A549 (cell line): ENCODE results near the gene LUC7L2. TPM values are rescaled to one million over a fixed set of nuclear protein-coding genes. Genes with fewer than 3 reads are reported as not detected.

ENCODE experiments used
- ATAC-seq, 2 experiments: fragments of 200-7000 bp in 1 of 2; fragments of >200 bp in 1 of 2; cut with Nextera tagmentation in 1 of 2; cut with Tn5 transposase in 1 of 2; 3 replicates each; pipeline versions ENCODE4 v1.8.0 to v1.9.1; 2018 to 2020; ENCODE audit warnings: mild to moderate bottlenecking in 1 of 2, moderate library complexity in 1 of 2
- CTCF ChIA-PET: fragments of 300-600 bp; sonication (Branson Sonifier 250); formaldehyde crosslinking; extraction: SDS; loops from one replicate; lab custom pipeline; 2021; ENCODE audit warnings: antibody characterized with exemption, inconsistent platforms; lab: Yijun Ruan, JAX
- POLR2A ChIA-PET: fragments of 350-600 bp; formaldehyde crosslinking; extraction: SDS; loops from one replicate; lab custom pipeline; 2021; ENCODE audit warnings: antibody characterized with exemption, inconsistent platforms; lab: Yijun Ruan, JAX
- DNase-seq, 2 experiments: peaks; one replicate each; pipeline versions ENCODE4 v3.0.0 to v3.0.0-alpha.2; 2011 to 2016; ENCODE audit warnings: low read depth in 1 of 2, low spot score in 1 of 2
- FAIRE-seq: peaks from 2 replicates; lab custom pipeline; 2011; peaks lifted over from hg19 to GRCh38; lab: Jason Lieb, UNC
- H3K27ac ChIP-seq, 2 experiments: fragments of >200 bp; sonication (Bioruptor Twin); formaldehyde crosslinking; 3 replicates each; pipeline ENCODE4 v1.5.1; 2016 to 2017
- H3K4me1 ChIP-seq: fragments of >200 bp; sonication (Bioruptor Twin); formaldehyde crosslinking; 3 replicates; pipeline ENCODE4 v1.6.1; 2016
- H3K4me2 ChIP-seq: fragments of >200 bp; sonication (Bioruptor Twin); formaldehyde crosslinking; 3 replicates; pipeline ENCODE4 v1.6.1; 2016
- H3K4me3 ChIP-seq: fragments of >200 bp; sonication (Bioruptor Twin); formaldehyde crosslinking; 3 replicates; pipeline ENCODE4 v1.5.1; 2016
- H3K9me3 ChIP-seq: fragments of >200 bp; sonication (Bioruptor Twin); formaldehyde crosslinking; 3 replicates; pipeline ENCODE4 v1.6.1; 2016
- BHLHE40 ChIP-seq: IDR thresholded peaks from 2 replicates; pipeline ENCODE4 v1.6.1; 2012; ENCODE audit warnings: low read depth, low read length, inconsistent platforms
- CEBPB ChIP-seq, 2 experiments: fragments of >200 bp in 1 of 2; sonication (Bioruptor Twin) in 1 of 2; formaldehyde crosslinking in 1 of 2; IDR thresholded peaks; 2 replicates each; pipeline ENCODE4 v1.6.1; 2012 to 2016
- EHMT2 ChIP-seq: fragments of 200-600 bp; sonication (generic); IDR thresholded peaks from 2 replicates; pipeline ENCODE4 v1.6.1; 2016; ENCODE audit warnings: antibody characterized with exemption, low read depth, mild to moderate bottlenecking, moderate library complexity
- ESRRA ChIP-seq: fragments of 150-350 bp; IDR thresholded peaks from 2 replicates; pipeline ENCODE4 v1.6.1; 2014; ENCODE audit warnings: mild to moderate bottlenecking, low read length, borderline replicate concordance
- FOSB ChIP-seq: fragments of 250-450 bp; sonication (Bioruptor Pico); IDR thresholded peaks from 2 replicates; pipeline ENCODE4 v1.5.0; 2020; ENCODE audit warnings: mild to moderate bottlenecking, moderate library complexity
- FOSL2 ChIP-seq, 2 experiments: fragments of 450-650 bp in 1 of 2; fragments of >200 bp in 1 of 2; sonication (Bioruptor Twin) in 1 of 2; formaldehyde crosslinking; IDR thresholded peaks; 2 replicates each; pipeline versions ENCODE4 v1.5.0 to v1.6.1; 2016 to 2020; ENCODE audit warnings: mild to moderate bottlenecking in 1 of 2, moderate library complexity in 1 of 2
- FOXS1 ChIP-seq: fragments of 250-450 bp; sonication (Bioruptor Pico); IDR thresholded peaks from 2 replicates; pipeline ENCODE4 v1.5.0; 2020; ENCODE audit warnings: mild to moderate bottlenecking, moderate library complexity
- HES2 ChIP-seq: fragments of >200 bp; sonication (Bioruptor Twin); formaldehyde crosslinking; IDR thresholded peaks from 2 replicates; pipeline ENCODE4 v1.6.1; 2016
- MAFK ChIP-seq: fragments of 450-650 bp; IDR thresholded peaks from 2 replicates; pipeline ENCODE4 v1.6.1; 2014; ENCODE audit not compliant: partially characterized antibody
- MAZ ChIP-seq: fragments of 150-350 bp; IDR thresholded peaks from 2 replicates; pipeline ENCODE4 v1.6.1; 2014; ENCODE audit warnings: antibody characterized with exemption, low read depth, low read length, borderline replicate concordance
- PHF8 ChIP-seq: fragments of 200-600 bp; sonication (generic); IDR thresholded peaks from 2 replicates; pipeline ENCODE4 v1.6.1; 2016; ENCODE audit warnings: low read depth, mild to moderate bottlenecking, antibody characterized with exemption, moderate library complexity, borderline replicate concordance
- POLR2A ChIP-seq: IDR thresholded peaks from 2 replicates; pipeline ENCODE4 v1.6.1; 2012; ENCODE audit warnings: mild to moderate bottlenecking, low read length
- POLR2AphosphoS2 ChIP-seq: conservative IDR thresholded peaks from 2 replicates; pipeline ENCODE4 v1.6.1; 2012; ENCODE audit warnings: low read length, improper control_type of control experiment, inconsistent platforms
- RARB ChIP-seq: fragments of 250-450 bp; sonication (Bioruptor Pico); IDR thresholded peaks from 2 replicates; pipeline ENCODE4 v1.8.0; 2021; ENCODE audit warnings: mild to moderate bottlenecking, moderate library complexity
- SMC3 ChIP-seq: fragments of >200 bp; sonication (Bioruptor Twin); formaldehyde crosslinking; IDR thresholded peaks from 3 replicates; pipeline ENCODE4 v1.6.1; 2018; ENCODE audit warnings: inconsistent platforms
- TP53 ChIP-seq: fragments of 250-450 bp; sonication (Bioruptor Pico); IDR thresholded peaks from 2 replicates; pipeline ENCODE4 v1.5.0; 2021; ENCODE audit warnings: mild to moderate bottlenecking, moderate library complexity
- ZNF302 ChIP-seq: fragments of 250-450 bp; sonication (Bioruptor Pico); IDR thresholded peaks from 2 replicates; pipeline ENCODE4 v1.9.0; 2021; ENCODE audit warnings: inconsistent platforms, mild to moderate bottlenecking, moderate library complexity
- WGBS: methylation state at CpG from one replicate; pipeline ENCODE4 v1.1.6; 2017; ENCODE audit errors: missing lambda C conversion rate; 5-methylcytosine and 5-hydroxymethylcytosine counted together
- polyA plus RNA-seq, 4 experiments: library from polyadenylated mRNA; depleted of rRNA in 3 of 4; stranded (reverse); fragments of >200 nt; fragmentation: RNase III in 1 of 4; extraction: RNeasy Plus Mini Kit Qiagen cat#74134 plus additional on column Dnase treatment in 1 of 4; gene quantifications; 2 replicates in 3 of 4; 3 replicates in 1 of 4; pipeline ENCODE4 v1.2.3, GENCODE V29; 2011 to 2017
- TF ChIP-seq, protein P1 (sequence below): IDR thresholded peaks from 2 replicates; pipeline ENCODE4 v1.6.1; 2012
- TF ChIP-seq, protein P2 (sequence below): fragments of 200-600 bp; sonication (generic); IDR thresholded peaks from 2 replicates; pipeline ENCODE4 v1.6.1; 2016; ENCODE audit warnings: antibody characterized with exemption, mild to moderate bottlenecking, moderate library complexity
- TF ChIP-seq, protein P3 (sequence below): fragments of 250-450 bp; sonication (Bioruptor Pico); IDR thresholded peaks from 2 replicates; pipeline ENCODE4 v1.5.0; 2021; ENCODE audit warnings: mild to moderate bottlenecking, moderate library complexity, borderline replicate concordance

LUC7L2 gene
- polyA plus RNA-seq, 2 of the 4 experiments (the other 2 are of a cell fraction): 49.5 to 75.7 TPM

DNA sequence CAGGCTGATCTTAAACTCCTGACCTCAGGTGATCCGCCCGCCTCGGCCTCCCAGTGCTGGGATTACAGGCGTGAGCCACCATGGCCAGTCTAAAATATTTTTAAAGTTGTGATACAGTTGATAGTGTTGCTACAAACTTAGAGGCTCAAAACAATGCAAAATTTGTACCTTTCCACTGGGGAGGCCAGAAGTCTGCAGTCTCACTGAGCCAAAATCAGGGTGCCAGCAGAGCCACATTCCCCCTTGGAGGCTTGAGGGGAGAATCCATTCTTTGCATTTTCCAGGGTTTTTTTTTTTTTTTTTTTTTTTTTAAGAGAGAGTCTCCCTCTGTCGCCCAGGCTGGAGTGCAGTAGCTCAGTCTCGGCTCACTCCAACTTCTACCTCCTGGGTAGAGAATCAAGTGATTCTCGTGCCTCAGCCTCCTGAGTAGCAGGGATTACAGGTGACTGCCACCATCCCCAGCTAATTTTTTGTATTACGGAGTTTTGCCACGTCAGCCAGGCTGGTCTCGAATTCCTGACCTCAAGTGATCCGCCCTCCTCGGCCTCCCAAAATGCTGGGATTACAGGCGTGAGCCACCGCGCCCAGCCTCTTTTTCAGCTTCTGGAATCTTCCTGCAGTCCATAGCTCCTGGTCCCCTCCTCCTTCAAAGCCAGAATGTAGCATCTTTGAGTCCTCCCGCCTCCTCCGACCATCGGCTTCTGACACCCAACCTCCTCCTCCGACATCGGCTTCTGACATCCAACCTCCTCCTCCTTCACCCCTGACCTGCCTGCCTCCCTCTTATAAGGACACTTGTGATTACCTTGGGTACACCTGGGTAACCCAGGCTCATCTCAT is 86.6 kb downstream of the LUC7L2 start:
- no peak for ATAC-seq
- no peak for FAIRE-seq
- Histone ChIP-seq H3K27ac (no peak overlapping the region), H3K4me1 (no peaks in the 10 kb centered on the region), H3K4me3 (no peak overlapping the region), H3K4me2 (no peak overlapping the region), H3K9me3 (no peaks in the 10 kb centered on the region)
- CTCF ChIA-PET: interaction anchor here (0.5 to 8.8 kb wide), 2 partner anchors 13 to 61 kb away, joined by 3 to 68 read pairs; no protein-coding TSS in a partner anchor
- no peak for DNase-seq
- 92% methylated on average over 20 of the region's 20 CpGs for WGBS
- no peak for TF ChIP-seq MAZ
- TF ChIP-seq FOSL2 (IDR thresholded peaks at IDR 0.05): no peak
- TF ChIP-seq FOSL2 (CRISPR knock-in tag; IDR thresholded peaks at IDR 0.05): no peak
- TF ChIP-seq RARB (CRISPR knock-in tag): no peak
- TF ChIP-seq FOSB (CRISPR knock-in tag): no peak
- TF ChIP-seq, protein P1, sequence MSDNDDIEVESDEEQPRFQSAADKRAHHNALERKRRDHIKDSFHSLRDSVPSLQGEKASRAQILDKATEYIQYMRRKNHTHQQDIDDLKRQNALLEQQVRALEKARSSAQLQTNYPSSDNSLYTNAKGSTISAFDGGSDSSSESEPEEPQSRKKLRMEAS: no peak
- no peak for TF ChIP-seq HES2
- TF ChIP-seq BHLHE40: no peak
- TF ChIP-seq EHMT2: no peak
- TF ChIP-seq, protein P2, sequence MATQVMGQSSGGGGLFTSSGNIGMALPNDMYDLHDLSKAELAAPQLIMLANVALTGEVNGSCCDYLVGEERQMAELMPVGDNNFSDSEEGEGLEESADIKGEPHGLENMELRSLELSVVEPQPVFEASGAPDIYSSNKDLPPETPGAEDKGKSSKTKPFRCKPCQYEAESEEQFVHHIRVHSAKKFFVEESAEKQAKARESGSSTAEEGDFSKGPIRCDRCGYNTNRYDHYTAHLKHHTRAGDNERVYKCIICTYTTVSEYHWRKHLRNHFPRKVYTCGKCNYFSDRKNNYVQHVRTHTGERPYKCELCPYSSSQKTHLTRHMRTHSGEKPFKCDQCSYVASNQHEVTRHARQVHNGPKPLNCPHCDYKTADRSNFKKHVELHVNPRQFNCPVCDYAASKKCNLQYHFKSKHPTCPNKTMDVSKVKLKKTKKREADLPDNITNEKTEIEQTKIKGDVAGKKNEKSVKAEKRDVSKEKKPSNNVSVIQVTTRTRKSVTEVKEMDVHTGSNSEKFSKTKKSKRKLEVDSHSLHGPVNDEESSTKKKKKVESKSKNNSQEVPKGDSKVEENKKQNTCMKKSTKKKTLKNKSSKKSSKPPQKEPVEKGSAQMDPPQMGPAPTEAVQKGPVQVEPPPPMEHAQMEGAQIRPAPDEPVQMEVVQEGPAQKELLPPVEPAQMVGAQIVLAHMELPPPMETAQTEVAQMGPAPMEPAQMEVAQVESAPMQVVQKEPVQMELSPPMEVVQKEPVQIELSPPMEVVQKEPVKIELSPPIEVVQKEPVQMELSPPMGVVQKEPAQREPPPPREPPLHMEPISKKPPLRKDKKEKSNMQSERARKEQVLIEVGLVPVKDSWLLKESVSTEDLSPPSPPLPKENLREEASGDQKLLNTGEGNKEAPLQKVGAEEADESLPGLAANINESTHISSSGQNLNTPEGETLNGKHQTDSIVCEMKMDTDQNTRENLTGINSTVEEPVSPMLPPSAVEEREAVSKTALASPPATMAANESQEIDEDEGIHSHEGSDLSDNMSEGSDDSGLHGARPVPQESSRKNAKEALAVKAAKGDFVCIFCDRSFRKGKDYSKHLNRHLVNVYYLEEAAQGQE: no peak
- TF ChIP-seq POLR2AphosphoS2: no peak
- no peak for TF ChIP-seq CEBPB (IDR thresholded peaks at IDR 0.05)
- POLR2A ChIA-PET: no interaction called here

DNA sequence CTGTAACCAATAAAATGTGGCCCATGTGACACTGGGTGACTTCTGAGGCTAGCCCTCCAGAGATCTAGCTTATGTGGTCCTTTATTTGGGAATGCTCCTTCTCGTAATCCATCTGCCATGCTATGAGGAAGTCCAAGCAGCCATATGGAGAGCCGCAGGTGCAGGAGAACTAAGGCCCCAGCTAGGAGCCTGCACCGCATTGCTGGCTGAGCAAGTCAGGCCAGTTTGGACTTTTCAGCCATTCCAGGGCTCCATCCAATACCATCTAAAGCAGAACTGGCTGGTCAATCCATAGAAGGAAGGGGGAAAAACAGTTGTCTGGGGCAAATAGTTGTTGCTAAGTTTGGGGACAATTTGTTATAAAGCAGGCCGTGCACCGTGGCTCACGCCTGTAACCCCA is 91.2 kb downstream of the LUC7L2 start:
- no peak for ATAC-seq
- TF ChIP-seq ESRRA (no peak), TP53 (CRISPR knock-in tag) (no peak), MAFK (no peak), HES2 (no peak), POLR2A (no peak), PHF8 (no peak), ZNF302 (CRISPR knock-in tag) (no peak), SMC3 (no peak), FOXS1 (CRISPR knock-in tag) (no peak)
- TF ChIP-seq, protein P3, sequence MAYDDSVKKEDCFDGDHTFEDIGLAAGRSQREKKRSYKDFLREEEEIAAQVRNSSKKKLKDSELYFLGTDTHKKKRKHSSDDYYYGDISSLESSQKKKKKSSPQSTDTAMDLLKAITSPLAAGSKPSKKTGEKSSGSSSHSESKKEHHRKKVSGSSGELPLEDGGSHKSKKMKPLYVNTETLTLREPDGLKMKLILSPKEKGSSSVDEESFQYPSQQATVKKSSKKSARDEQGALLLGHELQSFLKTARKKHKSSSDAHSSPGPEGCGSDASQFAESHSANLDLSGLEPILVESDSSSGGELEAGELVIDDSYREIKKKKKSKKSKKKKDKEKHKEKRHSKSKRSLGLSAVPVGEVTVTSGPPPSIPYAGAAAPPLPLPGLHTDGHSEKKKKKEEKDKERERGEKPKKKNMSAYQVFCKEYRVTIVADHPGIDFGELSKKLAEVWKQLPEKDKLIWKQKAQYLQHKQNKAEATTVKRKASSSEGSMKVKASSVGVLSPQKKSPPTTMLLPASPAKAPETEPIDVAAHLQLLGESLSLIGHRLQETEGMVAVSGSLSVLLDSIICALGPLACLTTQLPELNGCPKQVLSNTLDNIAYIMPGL (CRISPR knock-in tag): no peak
- no peak for FAIRE-seq
- POLR2A ChIA-PET: no interaction called here
- WGBS: 95% methylated on average over 6 of the region's 6 CpGs
- no peak overlapping the region for H3K4me3 ChIP-seq
- H3K4me1 ChIP-seq: no peaks in the 10 kb centered on the region
- CTCF ChIA-PET: interaction anchor here (8.8 kb wide), 1 partner anchor 18 kb away, joined by 68 read pairs; no protein-coding TSS in a partner anchor
- no peak for DNase-seq
- H3K27ac ChIP-seq: no peak overlapping the region
- H3K4me2 ChIP-seq: no peak overlapping the region
- H3K9me3 ChIP-seq: no peaks in the 10 kb centered on the region
